ENCODE results near the gene GRK2. TPM values are rescaled to one million over a fixed set of nuclear protein-coding genes. Genes with fewer than 3 reads are reported as not detected.

Gene GRK2
- total RNA-seq, 2 experiments from 2014 or later: 280 to 397 TPM

DNA sequence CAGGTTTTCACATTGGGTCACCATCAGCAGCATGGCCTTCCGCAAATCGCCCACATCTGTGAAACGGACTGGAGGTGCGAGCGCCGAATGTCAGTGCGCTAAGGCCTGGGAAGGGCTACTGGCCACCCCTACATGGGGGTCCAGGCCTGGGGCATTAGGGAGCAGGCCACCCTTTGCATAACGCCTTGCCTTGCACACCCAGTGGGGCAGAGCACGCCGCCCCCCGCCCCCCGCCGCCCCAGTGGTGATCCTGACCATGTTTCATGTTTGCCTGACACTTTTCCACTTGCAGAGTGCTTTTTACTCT lies 2.6 kb downstream of the GRK2 start:
- Histone ChIP-seq H3K9me3 (ENCODE audit: low read length) (no peaks in the 10 kb centered on the region), H3K79me2 (ENCODE audit: insufficient read depth, low read depth, low read length) (peaks cover 72% of the 10 kb centered on the region), H4K20me1 (ENCODE audit: insufficient read depth, low read length) (peaks cover 7% of the 10 kb centered on the region; the same call in 1 of the 2 replicates), H3K4me3 (ENCODE audit: low read depth, low read length, poor library complexity, severe bottlenecking) (peak overlapping the region; percentile 87), H3K36me3 (ENCODE audit: insufficient read depth, low read length) (peaks cover 70% of the 10 kb centered on the region), H3K27ac (ENCODE audit: low read depth, low read length, poor library complexity, severe bottlenecking) (peak overlapping the region; percentile 98), H3K9me2 (ENCODE audit: insufficient read depth, low read length) (no peaks in the 10 kb centered on the region), H2AFZ (ENCODE audit: low read length) (no peak overlapping the region), H3K4me1 (ENCODE audit: insufficient read depth, low read length, poor library complexity, severe bottlenecking) (peaks cover 86% of the 10 kb centered on the region), H3K4me2 (ENCODE audit: low read length) (peak overlapping the region; percentile 97)
- CTCF ChIA-PET (ENCODE audit: unreplicated experiment): no interaction called here
- no peak for TF ChIP-seq EZH2phosphoT487 (IDR thresholded peaks at IDR 0.05; ENCODE audit: borderline replicate concordance, low read depth, low read length)
- TF ChIP-seq, protein P1, sequence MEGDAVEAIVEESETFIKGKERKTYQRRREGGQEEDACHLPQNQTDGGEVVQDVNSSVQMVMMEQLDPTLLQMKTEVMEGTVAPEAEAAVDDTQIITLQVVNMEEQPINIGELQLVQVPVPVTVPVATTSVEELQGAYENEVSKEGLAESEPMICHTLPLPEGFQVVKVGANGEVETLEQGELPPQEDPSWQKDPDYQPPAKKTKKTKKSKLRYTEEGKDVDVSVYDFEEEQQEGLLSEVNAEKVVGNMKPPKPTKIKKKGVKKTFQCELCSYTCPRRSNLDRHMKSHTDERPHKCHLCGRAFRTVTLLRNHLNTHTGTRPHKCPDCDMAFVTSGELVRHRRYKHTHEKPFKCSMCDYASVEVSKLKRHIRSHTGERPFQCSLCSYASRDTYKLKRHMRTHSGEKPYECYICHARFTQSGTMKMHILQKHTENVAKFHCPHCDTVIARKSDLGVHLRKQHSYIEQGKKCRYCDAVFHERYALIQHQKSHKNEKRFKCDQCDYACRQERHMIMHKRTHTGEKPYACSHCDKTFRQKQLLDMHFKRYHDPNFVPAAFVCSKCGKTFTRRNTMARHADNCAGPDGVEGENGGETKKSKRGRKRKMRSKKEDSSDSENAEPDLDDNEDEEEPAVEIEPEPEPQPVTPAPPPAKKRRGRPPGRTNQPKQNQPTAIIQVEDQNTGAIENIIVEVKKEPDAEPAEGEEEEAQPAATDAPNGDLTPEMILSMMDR (conservative IDR thresholded peaks at IDR 0.05; ENCODE audit: low read length): no peak
- BruUV-seq (replicated peaks): no TSS peak
- POLR2A ChIA-PET: interaction anchor here (1.6 kb wide), 1 partner anchor 19 kb away, joined by 5 read pairs; no protein-coding TSS in a partner anchor
- no peak for DNase-seq (ENCODE audit: low spot score)
- intact Hi-C loops (cut with micrococcal nuclease; ENCODE audit: unreplicated experiment): loop anchor here (1.0 to 5.0 kb wide), 4 partner anchors 8 to 378 kb away; partner anchors contain the start of genes CDK2AP2 and PITPNM1

DNA sequence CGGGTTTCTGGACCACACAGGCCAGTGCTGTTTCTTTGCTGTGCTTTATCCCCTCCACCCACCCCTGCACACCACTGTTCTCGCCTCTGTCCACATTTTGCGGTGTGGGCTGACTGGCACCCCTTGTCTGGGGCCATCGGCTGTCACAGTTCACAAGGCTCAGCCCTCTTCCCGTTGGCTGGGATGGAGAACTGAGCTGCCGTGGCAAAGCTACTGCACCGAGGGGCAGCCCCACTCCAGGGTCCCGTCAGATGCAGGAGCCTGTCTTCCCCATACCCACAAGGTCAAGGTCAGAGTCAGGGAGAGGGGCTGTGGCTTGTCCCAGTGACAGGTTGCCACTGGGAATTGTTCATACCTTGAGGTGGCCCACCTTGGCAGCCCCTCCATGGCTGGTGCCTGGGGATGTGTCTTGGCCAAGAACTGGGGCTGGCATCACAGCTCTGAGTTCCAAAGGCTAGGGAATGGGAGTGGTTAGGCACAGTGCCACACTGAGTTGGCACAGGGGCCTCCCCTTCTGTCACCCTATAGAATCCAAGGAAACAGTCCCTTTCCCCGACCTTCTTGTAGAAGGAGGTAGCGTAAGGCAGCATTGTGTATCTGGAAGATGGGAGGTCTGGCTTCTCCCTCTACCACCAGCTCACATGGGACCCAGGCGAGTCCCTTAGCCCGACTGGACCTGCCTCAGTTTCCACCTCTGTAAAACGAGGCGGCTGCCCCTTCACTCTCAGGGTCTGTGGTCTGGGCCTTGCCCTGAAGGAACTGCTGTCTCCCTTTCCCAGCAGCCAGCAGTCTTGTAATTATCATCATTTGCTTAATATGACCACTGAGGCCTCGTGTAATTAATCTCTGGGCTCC lies 3.4 kb downstream of the GRK2 start:
- H3K79me2 ChIP-seq (ENCODE audit: insufficient read depth, low read depth, low read length): peaks cover 80% of the 10 kb centered on the region
- no peak overlapping the region for H2AFZ ChIP-seq (ENCODE audit: low read length)
- H3K9me3 ChIP-seq (ENCODE audit: low read length): no peaks in the 10 kb centered on the region
- POLR2A ChIA-PET: interaction anchor here (1.6 kb wide), 1 partner anchor 19 kb away, joined by 5 read pairs; no protein-coding TSS in a partner anchor
- peak overlapping the region; percentile 98 for H3K27ac ChIP-seq (ENCODE audit: low read depth, low read length, poor library complexity, severe bottlenecking)
- TF ChIP-seq EZH2phosphoT487 (IDR thresholded peaks at IDR 0.05; ENCODE audit: borderline replicate concordance, low read depth, low read length): no peak
- TF ChIP-seq, protein P1 (conservative IDR thresholded peaks at IDR 0.05; ENCODE audit: low read length): no peak
- BruUV-seq (replicated peaks): no TSS peak
- peaks cover 86% of the 10 kb centered on the region for H3K4me1 ChIP-seq (ENCODE audit: insufficient read depth, low read length, poor library complexity, severe bottlenecking)
- no peaks in the 10 kb centered on the region for H3K9me2 ChIP-seq (ENCODE audit: insufficient read depth, low read length)
- H4K20me1 ChIP-seq (ENCODE audit: insufficient read depth, low read length): peaks cover 7% of the 10 kb centered on the region; the same call in 1 of the 2 replicates
- H3K4me3 ChIP-seq (ENCODE audit: low read depth, low read length, poor library complexity, severe bottlenecking): peak overlapping the region; percentile 87
- CTCF ChIA-PET (ENCODE audit: unreplicated experiment): interaction anchor here (0.7 kb wide), 1 partner anchor 77 kb away, joined by 3 read pairs; no protein-coding TSS in a partner anchor
- peaks cover 76% of the 10 kb centered on the region for H3K36me3 ChIP-seq (ENCODE audit: insufficient read depth, low read length)
- intact Hi-C loops (cut with micrococcal nuclease; ENCODE audit: unreplicated experiment): loop anchor here (5.0 kb wide), 2 partner anchors 238 to 378 kb away; partner anchors contain the start of genes CDK2AP2 and PITPNM1
- peak; percentile 24 for DNase-seq (ENCODE audit: low spot score)
- H3K4me2 ChIP-seq (ENCODE audit: low read length): peak overlapping the region; percentile 97
